ENCODE data around the gene TMPRSS2. TPM values are rescaled to one million over a fixed set of nuclear protein-coding genes. Genes with fewer than 3 reads are reported as not detected.

The TMPRSS2 gene
- total RNA-seq, 3 donors from 2014 or later, result 32.1 to 56.6 TPM; not detected in 1

DNA sequence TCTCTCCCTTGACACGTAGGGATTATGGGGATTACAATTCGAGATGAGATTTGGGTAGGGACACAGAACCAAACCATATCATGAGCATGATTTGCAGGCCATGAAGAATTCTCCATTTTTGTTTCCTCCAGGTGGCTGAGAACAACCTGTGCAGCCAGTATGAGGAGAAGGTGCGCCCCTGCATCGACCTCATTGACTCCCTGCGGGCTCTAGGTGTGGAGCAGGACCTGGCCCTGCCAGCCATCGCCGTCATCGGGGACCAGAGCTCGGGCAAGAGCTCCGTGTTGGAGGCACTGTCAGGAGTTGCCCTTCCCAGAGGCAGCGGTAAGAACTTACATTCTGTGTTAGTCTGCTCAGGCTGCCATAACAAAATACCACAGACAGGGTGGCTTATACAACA lies 72.3 kb downstream of the TMPRSS2 start:
- Histone ChIP-seq H3K27ac (no peak overlapping the region), H3K4me3 (no peak overlapping the region), H3K27me3 (no peaks in the 10 kb centered on the region), H3K9me3 (peaks cover 0 to 4% of the 10 kb centered on the region in 2 donors), H3K36me3 (peaks cover 12% of the 10 kb centered on the region), H3K4me1 (no peaks in the 10 kb centered on the region)
- intact Hi-C loops (cut with DNase I; ENCODE audit: low total_unique reads), result no loop called here
- peak in 1 of 2 donors; percentile 12 for DNase-seq (ENCODE audit: low spot score in 2 of 2)
- no peak for TF ChIP-seq POLR2A (IDR thresholded peaks at IDR 0.05)
- TF ChIP-seq, protein P1, sequence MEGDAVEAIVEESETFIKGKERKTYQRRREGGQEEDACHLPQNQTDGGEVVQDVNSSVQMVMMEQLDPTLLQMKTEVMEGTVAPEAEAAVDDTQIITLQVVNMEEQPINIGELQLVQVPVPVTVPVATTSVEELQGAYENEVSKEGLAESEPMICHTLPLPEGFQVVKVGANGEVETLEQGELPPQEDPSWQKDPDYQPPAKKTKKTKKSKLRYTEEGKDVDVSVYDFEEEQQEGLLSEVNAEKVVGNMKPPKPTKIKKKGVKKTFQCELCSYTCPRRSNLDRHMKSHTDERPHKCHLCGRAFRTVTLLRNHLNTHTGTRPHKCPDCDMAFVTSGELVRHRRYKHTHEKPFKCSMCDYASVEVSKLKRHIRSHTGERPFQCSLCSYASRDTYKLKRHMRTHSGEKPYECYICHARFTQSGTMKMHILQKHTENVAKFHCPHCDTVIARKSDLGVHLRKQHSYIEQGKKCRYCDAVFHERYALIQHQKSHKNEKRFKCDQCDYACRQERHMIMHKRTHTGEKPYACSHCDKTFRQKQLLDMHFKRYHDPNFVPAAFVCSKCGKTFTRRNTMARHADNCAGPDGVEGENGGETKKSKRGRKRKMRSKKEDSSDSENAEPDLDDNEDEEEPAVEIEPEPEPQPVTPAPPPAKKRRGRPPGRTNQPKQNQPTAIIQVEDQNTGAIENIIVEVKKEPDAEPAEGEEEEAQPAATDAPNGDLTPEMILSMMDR (IDR thresholded peaks at IDR 0.05), result no peak

DNA sequence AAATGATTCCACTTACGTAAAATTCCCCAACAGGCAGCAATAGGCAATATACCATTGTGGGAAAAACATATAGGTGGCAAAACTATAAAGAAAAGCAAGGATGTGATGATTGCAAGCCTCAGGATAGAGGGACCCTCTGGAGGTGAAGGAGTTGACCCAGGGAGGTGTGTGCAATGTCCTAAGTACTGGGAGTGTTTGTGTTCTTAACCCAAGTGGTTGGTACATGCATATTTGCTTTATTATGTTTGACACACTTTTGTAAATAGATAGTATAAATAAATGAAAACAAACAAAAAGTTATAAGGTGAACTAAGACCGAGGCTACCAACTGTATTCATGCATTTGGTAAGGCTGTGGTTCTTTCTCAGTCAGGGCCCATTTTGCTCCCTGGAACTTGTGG lies 74.4 kb downstream of the TMPRSS2 start:
- no peaks in the 10 kb centered on the region for H3K27me3 ChIP-seq
- peaks cover 12% of the 10 kb centered on the region for H3K36me3 ChIP-seq
- no peak for DNase-seq (ENCODE audit: low spot score in 2 of 2)
- no peaks in the 10 kb centered on the region for H3K4me1 ChIP-seq
- intact Hi-C loops (cut with DNase I; ENCODE audit: low total_unique reads), result no loop called here
- H3K4me3 ChIP-seq, result no peak overlapping the region
- peaks cover 0 to 4% of the 10 kb centered on the region in 2 donors for H3K9me3 ChIP-seq
- TF ChIP-seq POLR2AphosphoS5 (IDR thresholded peaks at IDR 0.05) (no peak), POLR2A (IDR thresholded peaks at IDR 0.05) (no peak)
- TF ChIP-seq, protein P1 (IDR thresholded peaks at IDR 0.05), result no peak
- no peak overlapping the region for H3K27ac ChIP-seq

DNA sequence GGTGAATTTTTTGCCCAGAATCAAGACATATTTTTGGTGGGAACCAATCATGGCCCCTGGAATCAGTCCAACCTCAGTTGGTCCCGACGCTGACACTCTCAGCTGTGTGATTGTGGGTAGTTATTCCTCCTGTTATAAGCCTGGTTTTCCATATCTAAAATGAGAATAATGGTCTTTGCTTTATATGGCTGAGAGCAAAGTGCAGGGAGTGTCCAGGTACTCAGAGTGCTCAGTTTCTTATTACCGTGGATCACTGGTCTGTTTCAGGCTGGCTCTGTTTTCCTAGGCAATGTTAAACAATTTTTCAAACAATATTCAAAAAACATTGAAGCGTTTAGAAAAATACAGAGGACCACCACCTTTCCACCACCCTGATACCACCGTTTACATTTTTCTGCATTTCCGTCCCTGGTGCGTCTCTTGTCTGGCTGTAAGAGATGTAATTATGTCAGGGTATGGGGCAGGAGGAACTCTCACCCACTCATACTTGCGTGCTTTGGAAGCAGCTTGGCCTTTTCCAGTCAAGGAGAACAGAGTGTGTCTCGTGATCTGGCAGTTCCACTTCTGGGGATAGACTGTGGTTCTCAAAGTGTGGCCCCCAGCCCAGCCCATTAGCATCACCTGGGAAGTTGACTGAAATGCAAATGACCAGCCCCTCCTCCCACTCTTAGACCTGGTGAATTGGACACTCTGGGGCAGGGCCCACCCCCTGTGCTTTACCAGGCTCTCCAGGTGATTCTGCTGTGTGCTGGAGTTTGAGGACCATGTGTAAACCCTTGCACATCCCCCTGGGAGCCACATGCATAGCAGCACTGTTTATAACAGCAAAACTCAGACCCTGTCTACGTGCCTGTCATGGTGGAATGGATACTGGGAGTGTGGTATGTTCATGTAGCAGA lies 75.1 kb downstream of the TMPRSS2 start:
- no peaks in the 10 kb centered on the region for H3K4me1 ChIP-seq
- H3K4me3 ChIP-seq, result no peak overlapping the region
- no peaks in the 10 kb centered on the region for H3K27me3 ChIP-seq
- peaks cover 0 to 4% of the 10 kb centered on the region in 2 donors for H3K9me3 ChIP-seq
- no peak for TF ChIP-seq POLR2AphosphoS5 (IDR thresholded peaks at IDR 0.05)
- no peak for TF ChIP-seq POLR2A (IDR thresholded peaks at IDR 0.05)
- TF ChIP-seq, protein P1 (IDR thresholded peaks at IDR 0.05), result no peak
- intact Hi-C loops (cut with DNase I; ENCODE audit: low total_unique reads), result no loop called here
- no peak for DNase-seq (ENCODE audit: low spot score in 2 of 2)
- no peak overlapping the region for H3K27ac ChIP-seq
- H3K36me3 ChIP-seq, result peaks cover 12% of the 10 kb centered on the region

DNA sequence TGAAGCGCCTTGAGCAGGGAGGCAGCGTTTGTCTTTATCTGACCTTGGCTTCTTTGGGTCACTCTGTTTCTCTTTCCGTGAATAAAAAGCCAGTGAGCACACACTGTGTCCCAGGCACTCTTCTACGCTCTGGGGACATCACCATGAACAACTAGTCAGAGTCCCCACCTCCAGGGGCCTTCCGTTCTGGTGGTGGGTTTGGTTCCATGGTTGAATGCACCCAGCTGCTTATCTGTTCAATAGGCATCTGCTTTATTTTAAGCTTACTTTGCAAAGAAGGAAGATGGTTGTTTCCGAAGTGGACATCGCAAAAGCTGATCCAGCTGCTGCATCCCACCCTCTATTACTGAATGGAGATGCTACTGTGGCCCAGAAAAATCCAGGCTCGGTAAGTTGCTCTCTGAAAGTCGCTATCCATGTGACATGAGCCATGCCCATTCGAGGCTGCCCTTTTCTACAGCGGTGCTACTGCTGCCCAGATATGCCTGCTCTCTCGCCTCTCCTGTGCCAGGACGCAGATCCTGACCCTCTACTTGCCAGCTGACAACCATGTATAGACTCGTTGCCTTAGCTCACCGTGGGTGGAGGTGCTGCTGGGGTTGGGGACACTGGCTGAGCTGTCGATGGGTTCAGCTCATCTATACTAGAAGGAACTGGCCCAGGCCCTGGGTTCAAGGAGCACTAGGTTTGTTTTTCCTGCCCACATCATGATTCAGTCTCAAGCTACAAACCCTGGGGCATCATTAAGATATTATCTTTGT lies 76.0 kb downstream of the TMPRSS2 start:
- TF ChIP-seq, protein P1 (IDR thresholded peaks at IDR 0.05), result no peak
- TF ChIP-seq POLR2A (IDR thresholded peaks at IDR 0.05), result no peak
- no peak for TF ChIP-seq POLR2AphosphoS5 (IDR thresholded peaks at IDR 0.05)
- H3K9me3 ChIP-seq, result peaks cover 0 to 4% of the 10 kb centered on the region in 2 donors
- no peak for DNase-seq (ENCODE audit: low spot score in 2 of 2)
- H3K36me3 ChIP-seq, result peaks cover 6% of the 10 kb centered on the region
- no peaks in the 10 kb centered on the region for H3K27me3 ChIP-seq
- no peaks in the 10 kb centered on the region for H3K4me1 ChIP-seq
- no peak overlapping the region for H3K4me3 ChIP-seq
- no peak overlapping the region for H3K27ac ChIP-seq
- intact Hi-C loops (cut with DNase I; ENCODE audit: low total_unique reads), result no loop called here

All from breast epithelium (tissue), 4 donors.